HG02759 (cell line): ENCODE data around the gene STRN3.
"Not testable (repeated sequence)": the region's sequence is repeated elsewhere in the genome, so short reads cannot be mapped to it uniquely, and the experiment has no call there.

ENCODE experiments used
- ATAC-seq: cut with Tn5 transposase; IDR thresholded peaks from one replicate; pipeline ENCODE4 v1.9.1; 2021; ENCODE audit warnings: mild to moderate bottlenecking, moderate library complexity; ENCODE audit not compliant: unreplicated experiment

Gene STRN3

GRCh38 chr14:31026077-31026449 is at the start of gene STRN3:
TSS of gene STRN3 (minus strand) at chr14:31026379. CDS start at chr14:31026185, 194 bp downstream.
- no peak for ATAC-seq

GRCh38 chr14:31075144-31075543 is 49.0 kb upstream of the STRN3 start:
- ATAC-seq = no peak

GRCh38 chr14:31071151-31071550 is 45.0 kb upstream of the STRN3 start:
- no peak for ATAC-seq

GRCh38 chr14:31070431-31070830 is 44.3 kb upstream of the STRN3 start:
- ATAC-seq = no peak

- no peak for ATAC-seq
Observed at GRCh38 chr14:31069343-31069742, 43.2 kb upstream of the STRN3 start.

- peak; percentile 44 for ATAC-seq
Observed at GRCh38 chr14:31068235-31068634, 42.1 kb upstream of the STRN3 start.

- ATAC-seq = not testable (repeated sequence)
Observed at GRCh38 chr14:31062908-31063307, 36.7 kb upstream of the STRN3 start.

GRCh38 chr14:31060253-31060875 is 34.2 kb upstream of the STRN3 start:
- no peak for ATAC-seq

GRCh38 chr14:31059152-31059924 is 33.2 kb upstream of the STRN3 start:
- ATAC-seq = no peak

GRCh38 chr14:31057701-31058364 is 31.7 kb upstream of the STRN3 start:
- no peak for ATAC-seq

- ATAC-seq = no peak
Observed at GRCh38 chr14:31057035-31057434, 30.9 kb upstream of the STRN3 start.

GRCh38 chr14:31052905-31053586 is 26.9 kb upstream of the STRN3 start:
- not testable (repeated sequence) for ATAC-seq

- ATAC-seq = no peak
Observed at GRCh38 chr14:31051511-31051910, 25.3 kb upstream of the STRN3 start.

- no peak for ATAC-seq
Observed at GRCh38 chr14:31051023-31051422, 24.8 kb upstream of the STRN3 start.

GRCh38 chr14:31047503-31047902 is 21.3 kb upstream of the STRN3 start:
- ATAC-seq = no peak

- ATAC-seq = no peak
Observed at GRCh38 chr14:31045501-31046080, 19.4 kb upstream of the STRN3 start.

- ATAC-seq = no peak
Observed at GRCh38 chr14:31043379-31043778, 17.2 kb upstream of the STRN3 start.

- ATAC-seq = not testable (repeated sequence)
Observed at GRCh38 chr14:31042893-31043292, 16.7 kb upstream of the STRN3 start.

- ATAC-seq = no peak
Observed at GRCh38 chr14:31042300-31042699, 16.1 kb upstream of the STRN3 start.

- no peak for ATAC-seq
Observed at GRCh38 chr14:31038521-31039166, 12.5 kb upstream of the STRN3 start.
